HG02938 (cell line): Measurements from ENCODE around the gene SIN3A.
"Not testable (repeated sequence)": the region's sequence is repeated elsewhere in the genome, so short reads cannot be mapped to it uniquely, and the experiment has no call there.

ENCODE experiments used
- ATAC-seq: cut with Tn5 transposase; IDR thresholded peaks from one replicate; pipeline ENCODE4 v1.9.1; 2021; ENCODE audit warnings: mild to moderate bottlenecking, moderate library complexity; ENCODE audit not compliant: unreplicated experiment

SIN3A gene

GRCh38 chr15:75335705-75336355 is 115.7 kb downstream of the SIN3A start, which contains the start of gene COMMD4:
Gene COMMD4, plus strand, starts transcription at chr15:75336063. Its CDS starts 27 bp downstream, at chr15:75336090.
- no peak for ATAC-seq

- no peak for ATAC-seq
Measured at GRCh38 chr15:75335313-75335704, 116.2 kb downstream of the SIN3A start.

GRCh38 chr15:75333654-75334419 is 117.7 kb downstream of the SIN3A start:
- not testable (repeated sequence) for ATAC-seq

GRCh38 chr15:75332093-75332492 is 119.4 kb downstream of the SIN3A start:
- not testable (repeated sequence) for ATAC-seq

GRCh38 chr15:75329571-75329970 is 121.9 kb downstream of the SIN3A start:
- ATAC-seq = no peak

- ATAC-seq = no peak
Measured at GRCh38 chr15:75328493-75329314, 122.8 kb downstream of the SIN3A start.

- no peak for ATAC-seq
Measured at GRCh38 chr15:75327491-75327890, 124.0 kb downstream of the SIN3A start.

- ATAC-seq = no peak
Measured at GRCh38 chr15:75327005-75327404, 124.5 kb downstream of the SIN3A start.

- ATAC-seq = no peak
Measured at GRCh38 chr15:75325922-75326321, 125.6 kb downstream of the SIN3A start.

GRCh38 chr15:75321711-75322110 is 129.8 kb downstream of the SIN3A start:
- ATAC-seq = no peak
